HG03039 (cell line): ENCODE results near the gene CCDC50.
A peak's percentile ranks its signal among the peaks of the same experiment; 100 is the strongest.

Experiments
- ATAC-seq: cut with Tn5 transposase; IDR thresholded peaks from one replicate; pipeline ENCODE4 v1.9.1; 2021; ENCODE audit warnings: mild to moderate bottlenecking, moderate library complexity; ENCODE audit not compliant: unreplicated experiment

CCDC50 gene

DNA sequence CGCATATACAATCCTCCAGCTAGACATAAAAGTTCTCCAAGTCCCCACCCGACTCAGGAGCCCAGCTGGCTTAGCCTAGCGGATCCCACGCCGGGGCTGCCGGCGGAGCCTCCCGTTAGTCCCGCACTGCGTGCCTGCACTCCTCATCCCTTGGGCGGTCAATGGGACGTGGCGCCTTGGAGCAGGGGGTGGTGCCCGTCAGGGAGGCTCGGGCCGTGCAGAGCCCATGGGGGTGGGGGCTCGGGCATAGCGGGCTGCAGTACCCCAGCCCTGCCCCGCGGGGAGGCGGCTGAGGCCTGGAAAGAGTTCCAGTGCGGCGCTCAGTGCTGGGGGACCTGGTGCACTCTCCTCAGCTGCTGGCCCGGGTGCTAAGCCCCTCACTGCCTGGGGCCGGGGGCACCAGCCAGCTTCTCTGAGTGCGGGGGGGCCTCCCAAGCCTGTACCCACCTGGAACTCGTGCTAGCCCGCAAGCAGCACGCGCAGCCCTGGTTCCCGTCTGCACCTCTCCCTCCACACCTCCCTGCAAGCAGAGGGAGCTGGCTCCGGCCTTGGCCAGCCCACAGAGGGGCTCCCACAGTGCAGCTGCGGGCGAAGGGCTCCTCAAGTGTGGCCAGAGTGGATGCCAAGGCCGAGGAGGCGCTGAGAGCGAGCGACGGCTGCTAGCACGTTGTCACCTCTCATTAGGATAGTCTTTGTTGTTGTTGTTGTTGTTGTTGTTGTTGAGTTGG, 12.2 kb upstream of the CCDC50 start:
- ATAC-seq: no peak

DNA sequence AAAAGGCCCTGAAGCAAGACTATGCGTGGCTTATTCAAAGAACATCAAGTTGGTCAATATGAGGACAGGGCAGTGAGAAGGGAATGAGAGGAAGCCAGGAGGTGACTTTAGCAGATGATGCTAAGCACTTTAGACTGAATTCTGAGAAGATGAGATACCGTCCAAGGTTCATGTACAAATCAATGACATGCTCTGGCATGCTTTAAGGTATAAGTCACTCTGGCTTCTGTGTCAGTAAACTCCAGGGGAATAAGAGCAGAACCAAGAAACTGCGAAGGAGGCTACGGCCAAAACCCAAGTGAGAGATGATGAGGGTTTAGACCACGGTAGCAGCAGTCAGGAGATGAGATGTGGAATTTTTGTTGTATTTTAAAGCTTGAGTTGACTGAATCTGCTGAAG, 8.9 kb upstream of the CCDC50 start:
- no peak for ATAC-seq

GRCh38 chr3:191321019-191321767, 8.0 kb upstream of the CCDC50 start:
- ATAC-seq: no peak

DNA sequence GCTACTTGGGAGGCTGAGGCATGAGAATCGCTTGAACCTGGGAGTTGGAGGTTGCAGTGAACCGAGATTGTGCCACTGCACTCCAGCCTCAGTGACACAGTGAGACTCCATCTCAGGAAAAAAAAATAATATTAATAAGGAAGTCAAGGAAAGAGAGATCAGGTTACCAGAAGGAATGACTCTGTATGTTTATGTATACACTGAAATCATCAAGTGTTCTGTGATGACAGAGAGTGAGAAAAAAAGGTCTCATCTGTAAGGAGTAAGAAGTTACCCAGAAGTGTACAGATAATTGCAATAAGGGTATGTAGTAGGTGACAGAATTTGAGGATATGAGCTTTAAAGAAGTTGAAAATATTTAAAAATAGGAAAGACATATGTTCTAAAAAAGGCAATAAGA, 4.3 kb upstream of the CCDC50 start:
- no peak for ATAC-seq

DNA sequence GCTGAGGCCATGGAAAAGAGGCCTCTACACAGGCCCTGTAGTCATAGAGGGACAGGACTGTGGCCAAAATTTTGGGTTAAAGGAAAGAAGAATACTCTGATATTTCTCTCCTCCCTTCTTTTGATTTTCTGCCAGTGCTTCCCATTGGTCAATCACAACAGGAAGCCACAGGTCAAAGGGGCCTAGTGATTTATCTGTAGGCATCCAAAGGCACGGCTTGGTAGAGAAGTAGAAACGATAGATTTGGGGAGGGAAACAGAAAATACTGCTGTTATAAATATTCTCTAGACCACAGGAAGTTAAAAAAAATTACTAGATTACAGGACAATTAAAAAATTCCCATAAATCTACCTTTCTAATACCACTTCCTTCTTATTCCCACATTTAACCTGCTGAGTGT, 1.7 kb upstream of the CCDC50 start:
- ATAC-seq: no peak

DNA sequence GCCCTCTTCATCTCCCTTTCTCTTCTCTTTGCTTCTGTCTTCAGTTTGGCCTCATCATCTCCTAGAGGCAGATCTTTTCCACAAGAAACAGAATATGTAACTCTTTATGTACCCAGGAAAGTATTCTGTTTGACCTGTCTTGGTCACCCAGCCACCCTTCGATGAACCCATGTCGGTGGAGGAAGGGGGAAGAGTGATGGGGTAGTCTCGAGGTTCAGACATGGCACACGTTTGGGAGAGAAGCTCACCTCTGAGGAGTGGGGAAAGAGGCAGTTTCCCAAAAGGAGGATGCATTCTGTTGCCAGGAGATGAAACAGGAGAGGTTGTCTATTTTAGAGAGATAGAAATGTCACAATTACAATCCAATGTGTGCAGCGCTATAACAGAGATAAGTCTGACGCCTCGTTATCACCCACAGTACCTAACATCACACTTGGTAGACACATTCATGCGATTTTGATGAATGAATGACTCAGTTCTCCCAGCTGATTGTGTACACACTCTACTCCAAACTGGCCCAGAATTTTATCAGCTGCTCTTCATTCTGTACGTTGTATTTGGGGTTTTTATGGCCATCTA, 722 bp upstream of the CCDC50 start:
- no peak for ATAC-seq

GRCh38 chr3:191329654-191330529, 698 bp downstream of the CCDC50 start, which contains the start of gene UTS2B:
UTS2B (minus strand) TSS chr3:191330526; CDS start chr3:191282189, 48,337 bp downstream.
- peak; percentile 18 for ATAC-seq

- no peak for ATAC-seq
Measured at GRCh38 chr3:191330530-191331048, 1.4 kb downstream of the CCDC50 start.

GRCh38 chr3:191331388-191331787, 2.2 kb downstream of the CCDC50 start:
- no peak for ATAC-seq

- no peak for ATAC-seq
Measured at GRCh38 chr3:191333298-191333880, 4.2 kb downstream of the CCDC50 start.

DNA sequence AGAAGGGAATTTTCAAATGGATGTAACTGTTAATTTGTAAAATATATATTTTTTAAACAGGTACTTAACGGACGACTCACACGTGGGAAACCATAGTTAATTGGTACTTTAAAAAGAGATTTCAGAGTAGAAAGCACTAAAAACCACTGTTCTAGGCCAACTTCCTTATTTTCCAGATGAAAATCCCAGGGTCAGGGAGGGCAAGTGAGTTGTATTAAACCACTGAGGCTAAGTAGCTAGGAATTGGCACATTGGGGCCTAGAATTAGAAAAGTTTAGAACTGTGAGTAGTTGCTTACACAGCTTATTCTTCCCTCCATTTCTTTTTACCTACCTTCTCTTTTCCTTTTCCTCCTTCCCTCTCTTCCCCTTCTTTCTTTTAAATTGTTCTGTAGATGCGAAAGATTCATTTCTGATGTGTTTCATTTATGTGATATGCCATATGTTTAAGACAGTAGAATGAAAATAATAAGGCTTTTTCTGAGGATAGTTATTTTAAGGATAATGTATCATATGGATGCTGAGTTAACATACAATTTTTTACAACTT, 5.2 kb downstream of the CCDC50 start:
- no peak for ATAC-seq

- no peak for ATAC-seq
Measured at GRCh38 chr3:191336833-191337232, 7.6 kb downstream of the CCDC50 start.

DNA sequence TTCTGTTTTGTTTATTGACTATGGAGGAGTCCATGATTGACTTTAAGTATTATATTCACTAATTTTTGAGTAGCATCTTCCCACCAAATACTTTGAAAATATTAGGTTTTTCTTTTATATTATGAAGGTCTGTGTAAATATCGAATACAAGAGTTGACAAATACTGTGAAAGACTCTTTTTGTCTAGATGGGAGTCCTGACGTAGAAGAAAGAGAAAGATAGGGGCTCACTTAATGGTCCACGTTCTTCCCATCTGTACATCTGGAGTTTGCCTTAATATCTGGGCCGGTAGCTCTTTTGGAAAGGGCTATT, 8.9 kb downstream of the CCDC50 start:
- no peak for ATAC-seq

- no peak for ATAC-seq
Measured at GRCh38 chr3:191339316-191339917, 10.2 kb downstream of the CCDC50 start.

DNA sequence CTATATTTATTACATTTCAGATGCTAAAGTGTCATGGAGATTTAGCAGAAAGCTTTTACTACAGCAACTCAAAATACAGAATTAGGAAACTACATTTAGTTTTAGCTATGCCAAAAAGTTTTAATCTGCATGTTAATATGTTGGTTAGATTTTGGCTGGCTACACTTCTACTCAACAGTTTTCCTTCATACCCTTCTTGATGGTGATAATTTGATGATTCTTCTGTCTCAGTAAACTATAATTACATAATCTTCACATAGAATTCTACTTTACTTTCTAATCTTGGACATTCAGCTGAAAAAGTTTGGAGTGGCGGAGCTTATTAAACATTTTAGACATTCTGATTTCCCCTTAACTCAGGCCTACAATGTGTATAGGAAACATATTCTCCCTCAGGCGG, 11.2 kb downstream of the CCDC50 start:
- no peak for ATAC-seq

- no peak for ATAC-seq
Measured at GRCh38 chr3:191340966-191341365, 11.8 kb downstream of the CCDC50 start.

DNA sequence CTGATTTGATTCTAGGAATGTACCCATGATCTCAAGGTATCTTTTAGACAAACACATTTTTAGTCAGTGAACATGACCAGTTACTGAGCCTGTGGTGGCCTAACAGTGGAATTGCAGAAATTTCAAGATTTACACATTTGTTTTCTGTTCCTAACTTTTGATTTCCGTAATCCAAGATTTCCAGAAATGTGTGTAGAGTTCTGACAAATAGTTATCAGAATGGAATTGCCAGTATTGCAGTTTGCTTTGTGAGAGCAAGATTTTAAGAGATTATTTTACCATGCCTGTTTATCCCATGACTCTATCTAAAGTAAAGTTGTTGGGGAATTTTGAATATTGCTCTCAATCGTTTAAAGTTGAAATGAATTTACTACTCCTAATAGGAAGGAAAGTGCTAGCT, 12.8 kb downstream of the CCDC50 start:
- ATAC-seq: no peak

GRCh38 chr3:191342411-191342810, 13.2 kb downstream of the CCDC50 start:
- no peak for ATAC-seq

DNA sequence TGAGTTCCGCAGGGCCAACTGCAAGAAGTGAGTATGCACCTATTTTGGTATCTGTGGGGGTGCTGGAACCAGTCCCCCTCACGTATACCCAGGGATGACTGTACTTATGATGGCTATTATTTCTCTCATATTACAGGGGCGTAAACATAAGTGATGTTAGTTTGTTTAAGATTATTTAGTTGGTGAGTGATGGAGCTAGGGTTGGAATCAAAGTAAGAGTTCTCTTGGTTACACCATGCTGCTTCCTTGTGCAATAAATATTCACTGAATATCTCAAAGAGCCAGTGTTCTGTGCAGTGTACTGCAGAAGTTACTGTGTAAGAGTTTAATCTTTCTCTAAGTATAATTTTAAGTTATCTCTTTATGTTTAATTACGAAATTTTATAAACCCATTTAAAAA, 13.9 kb downstream of the CCDC50 start:
- no peak for ATAC-seq

- no peak for ATAC-seq
Measured at GRCh38 chr3:191343913-191344312, 14.7 kb downstream of the CCDC50 start.
